GM19395 (cell line): Measurements from ENCODE around the gene CD164L2.
"Not testable (repeated sequence)": the region's sequence is repeated elsewhere in the genome, so short reads cannot be mapped to it uniquely, and the experiment has no call there.

Experiments
- ATAC-seq: cut with Tn5 transposase; IDR thresholded peaks from one replicate; pipeline ENCODE4 v1.9.1; 2021; ENCODE audit warnings: mild to moderate bottlenecking, moderate library complexity; ENCODE audit not compliant: unreplicated experiment

The CD164L2 gene

GRCh38 chr1:27391511-27392095 lies 8.5 kb upstream of the CD164L2 start:
- no peak for ATAC-seq

- ATAC-seq, result no peak
Observed at GRCh38 chr1:27388337-27389005, 5.3 kb upstream of the CD164L2 start.

GRCh38 chr1:27384797-27385196 lies 1.7 kb upstream of the CD164L2 start:
- not testable (repeated sequence) for ATAC-seq

- ATAC-seq, result no peak
Observed at GRCh38 chr1:27383661-27384060, 528 bp upstream of the CD164L2 start.

GRCh38 chr1:27381969-27382762 lies 967 bp downstream of the CD164L2 start:
- ATAC-seq, result no peak

GRCh38 chr1:27380766-27381733 lies 2.1 kb downstream of the CD164L2 start:
- no peak for ATAC-seq

- ATAC-seq, result no peak
Observed at GRCh38 chr1:27380224-27380623, 2.9 kb downstream of the CD164L2 start.

GRCh38 chr1:27379564-27380122 lies 3.5 kb downstream of the CD164L2 start:
- ATAC-seq, result no peak

GRCh38 chr1:27377760-27378495 lies 5.2 kb downstream of the CD164L2 start:
- ATAC-seq, result no peak

GRCh38 chr1:27374362-27375086 lies 8.6 kb downstream of the CD164L2 start, which contains the start of gene FCN3:
TSS of gene FCN3 (minus strand) at chr1:27374824. CDS start at chr1:27374818, 6 bp downstream.
- no peak for ATAC-seq

GRCh38 chr1:27372808-27373690 lies 10.1 kb downstream of the CD164L2 start:
- ATAC-seq, result no peak

- no peak for ATAC-seq
Observed at GRCh38 chr1:27372022-27372807, 10.9 kb downstream of the CD164L2 start.

- ATAC-seq, result no peak
Observed at GRCh38 chr1:27368869-27369582, 14.1 kb downstream of the CD164L2 start.

GRCh38 chr1:27367160-27367650 lies 15.9 kb downstream of the CD164L2 start:
- no peak for ATAC-seq

- no peak for ATAC-seq
Observed at GRCh38 chr1:27366411-27367159, 16.5 kb downstream of the CD164L2 start, which contains the start of gene MAP3K6. TSS of gene MAP3K6 (minus strand) at chr1:27366961. CDS start at chr1:27366597, 364 bp downstream.

- ATAC-seq, result no peak
Observed at GRCh38 chr1:27366113-27366410, 17.1 kb downstream of the CD164L2 start.
